OCI-LY7 (cell line): ENCODE measurements around the gene TEX48. TPM values are rescaled to one million over a fixed set of nuclear protein-coding genes. Genes with fewer than 3 reads are reported as not detected.

Experiments used
- BruUV-seq: library from RNA; stranded (reverse); fragments of 400-500 nt; replicated peaks from 2 replicates; lab custom pipeline; 2021; lab: Mats Ljungman, UMichigan
- CTCF ChIA-PET: fragments of 300-600 bp; sonication (Branson Sonifier 250); formaldehyde crosslinking; loops from one replicate; lab custom pipeline; 2022; ENCODE audit warnings: antibody characterized with exemption; ENCODE audit not compliant: unreplicated experiment; lab: Charles Lee
- POLR2A ChIA-PET: fragments of 300-600 bp; sonication (Branson Sonifier 250); formaldehyde crosslinking; loops from one replicate; lab custom pipeline; 2022; ENCODE audit warnings: antibody characterized with exemption; lab: Charles Lee
- DNase-seq: peaks from one replicate; pipeline ENCODE4 v3.0.0-alpha.2; 2015; ENCODE audit warnings: low spot score
- H2AFZ ChIP-seq: fragments of 200-600 bp; sonication (generic), shearing (Covaris generic); 2 replicates; pipeline ENCODE4 v1.6.1; 2014; ENCODE audit warnings: mild to moderate bottlenecking, antibody characterized with exemption, low read length, moderate library complexity
- H3K27ac ChIP-seq: fragments of 200-600 bp; sonication (generic); 2 replicates; pipeline ENCODE4 v1.5.1; 2014; ENCODE audit warnings: mixed run types, low read depth, mild to moderate bottlenecking, moderate library complexity, low read length, inconsistent platforms; ENCODE audit not compliant: poor library complexity, severe bottlenecking
- H3K36me3 ChIP-seq: fragments of 200-600 bp; sonication (generic); 2 replicates; pipeline ENCODE4 v1.6.1; 2014; ENCODE audit warnings: mild to moderate bottlenecking, antibody characterized with exemption, low read length, moderate library complexity, mixed read lengths; ENCODE audit not compliant: insufficient read depth
- H3K4me1 ChIP-seq: fragments of 200-600 bp; sonication (generic); 2 replicates; pipeline ENCODE4 v1.5.1; 2014; ENCODE audit warnings: mild to moderate bottlenecking, low read length; ENCODE audit not compliant: insufficient read depth, poor library complexity, severe bottlenecking
- H3K4me2 ChIP-seq: fragments of 200-600 bp; sonication (generic); 2 replicates; pipeline ENCODE4 v1.6.1; 2014; ENCODE audit warnings: mild to moderate bottlenecking, low read length
- H3K4me3 ChIP-seq: fragments of 200-600 bp; sonication (generic); 2 replicates; pipeline ENCODE4 v1.5.1; 2014; ENCODE audit warnings: mild to moderate bottlenecking, low read depth, low read length; ENCODE audit not compliant: poor library complexity, severe bottlenecking
- H3K79me2 ChIP-seq: fragments of 200-600 bp; sonication (generic); 2 replicates; pipeline ENCODE4 v1.6.1; 2016; ENCODE audit warnings: low read depth, mild to moderate bottlenecking, low read length, moderate library complexity, mixed read lengths; ENCODE audit not compliant: insufficient read depth
- H3K9me2 ChIP-seq: fragments of 200-600 bp; sonication (generic); 2 replicates; pipeline ENCODE4 v1.6.1; 2016; ENCODE audit warnings: mild to moderate bottlenecking, low read length, mixed read lengths; ENCODE audit not compliant: insufficient read depth
- H3K9me3 ChIP-seq: fragments of 200-600 bp; sonication (generic); 2 replicates; pipeline ENCODE4 v1.6.1; 2014; ENCODE audit warnings: mild to moderate bottlenecking, mixed run types, low read length, mixed read lengths
- H4K20me1 ChIP-seq: fragments of 200-600 bp; sonication (generic); 2 replicates; pipeline ENCODE4 v1.6.1; 2014; ENCODE audit warnings: mild to moderate bottlenecking, antibody characterized with exemption, low read length, moderate library complexity, mixed read lengths; ENCODE audit not compliant: insufficient read depth
- CTCF ChIP-seq: fragments of 200-600 bp; sonication (generic); conservative IDR thresholded peaks from 2 replicates; pipeline ENCODE4 v1.5.1; 2014; ENCODE audit warnings: mild to moderate bottlenecking, antibody characterized with exemption, low read length, moderate library complexity, mixed read lengths
- EZH2phosphoT487 ChIP-seq: fragments of 200-600 bp; sonication (generic); IDR thresholded peaks from 2 replicates; pipeline ENCODE4 v1.6.1; 2018; ENCODE audit warnings: low read depth, borderline replicate concordance, mild to moderate bottlenecking, mixed run types, antibody characterized with exemption, low read length, moderate library complexity, mixed read lengths
- intact Hi-C: fragments of 100-400 bp; cut with micrococcal nuclease; formaldehyde crosslinking; loops from one replicate; pipeline ENCODE4 v1.10.0; 2022; ENCODE audit not compliant: unreplicated experiment
- total RNA-seq, 2 experiments: library from RNA; depleted of rRNA in 1 of 2; stranded (reverse); fragments of >200 nt in 1 of 2; shearing (Covaris generic) in 1 of 2; gene quantifications; 2 replicates each; pipeline ENCODE4 v1.2.3, GENCODE V29; 2014 to 2022

The TEX48 gene
- total RNA-seq, 2 experiments from 2014 or later = not detected

GRCh38 chr9:114629563-114630090 lies 52.4 kb downstream of the TEX48 start:
- no peaks in the 10 kb centered on the region for H3K79me2 ChIP-seq
- ChIA-PET POLR2A (interaction anchor here (0.8 to 1.0 kb wide), 2 partner anchors 13 to 15 kb away, joined by 3 to 4 read pairs; no protein-coding TSS in a partner anchor), CTCF (no interaction called here)
- no TSS peak for BruUV-seq
- H3K4me1 ChIP-seq = no peaks in the 10 kb centered on the region
- DNase-seq = no peak
- no peaks in the 10 kb centered on the region for H3K9me3 ChIP-seq
- TF ChIP-seq CTCF = no peak
- TF ChIP-seq EZH2phosphoT487 = no peak
- H4K20me1 ChIP-seq = no peaks in the 10 kb centered on the region
- no peak overlapping the region for H3K27ac ChIP-seq
- H2AFZ ChIP-seq = no peak overlapping the region
- no peak overlapping the region for H3K4me3 ChIP-seq
- intact Hi-C loops = no loop called here
- peaks cover 96% of the 10 kb centered on the region for H3K36me3 ChIP-seq
- no peak overlapping the region for H3K4me2 ChIP-seq
- H3K9me2 ChIP-seq = no peaks in the 10 kb centered on the region

- POLR2A ChIA-PET = no interaction called here
- H3K9me3 ChIP-seq = no peaks in the 10 kb centered on the region
- H3K4me2 ChIP-seq = no peak overlapping the region
- no peak overlapping the region for H3K27ac ChIP-seq
- H3K79me2 ChIP-seq = no peaks in the 10 kb centered on the region
- no peak overlapping the region for H2AFZ ChIP-seq
- DNase-seq = no peak
- intact Hi-C loops = no loop called here
- H3K4me3 ChIP-seq = no peak overlapping the region
- peaks cover 93% of the 10 kb centered on the region for H3K36me3 ChIP-seq
- BruUV-seq = no TSS peak
- TF ChIP-seq CTCF (no peak), EZH2phosphoT487 (no peak)
- no peaks in the 10 kb centered on the region for H3K4me1 ChIP-seq
- H4K20me1 ChIP-seq = no peaks in the 10 kb centered on the region
- H3K9me2 ChIP-seq = no peaks in the 10 kb centered on the region
- CTCF ChIA-PET = no interaction called here
Measured at GRCh38 chr9:114627553-114627952, 54.4 kb downstream of the TEX48 start.

- no peaks in the 10 kb centered on the region for H3K9me3 ChIP-seq
- no peak overlapping the region for H3K4me2 ChIP-seq
- no peak for DNase-seq
- H4K20me1 ChIP-seq = no peaks in the 10 kb centered on the region
- H3K79me2 ChIP-seq = no peaks in the 10 kb centered on the region; the same call in 1 of the 2 replicates
- H3K27ac ChIP-seq = no peak overlapping the region
- H3K4me3 ChIP-seq = no peak overlapping the region
- H3K9me2 ChIP-seq = no peaks in the 10 kb centered on the region
- intact Hi-C loops = no loop called here
- CTCF ChIA-PET = no interaction called here
- H3K4me1 ChIP-seq = no peaks in the 10 kb centered on the region
- no TSS peak for BruUV-seq
- no peak for TF ChIP-seq CTCF
- no peak for TF ChIP-seq EZH2phosphoT487
- POLR2A ChIA-PET = no interaction called here
- no peak overlapping the region for H2AFZ ChIP-seq
- peaks cover 93% of the 10 kb centered on the region for H3K36me3 ChIP-seq
Measured at GRCh38 chr9:114626415-114627020, 55.5 kb downstream of the TEX48 start.
